Coronary artery (tissue), 2 donors: Measurements from ENCODE around the gene ZMAT2.
"Not testable (repeated sequence)": the region's sequence is repeated elsewhere in the genome, so short reads cannot be mapped to it uniquely, and the experiment has no call there.

Experiments used
- DNase-seq: peaks from one replicate; pipeline ENCODE4 v3.0.0-alpha.2; 2017; ENCODE audit warnings: low spot score
- H3K27ac ChIP-seq, 2 donors: fragments of 200-600 bp; sonication (generic); one replicate each; pipeline ENCODE4 v1.5.1; 2016 to 2019
- H3K4me3 ChIP-seq: fragments of 200-600 bp; sonication (generic); 2 replicates; pipeline ENCODE4 v1.5.1; 2016; ENCODE audit warnings: mild to moderate bottlenecking, moderate library complexity
- CTCF ChIP-seq: fragments of 200-600 bp; sonication (generic); IDR thresholded peaks from one replicate; pipeline ENCODE4 v1.5.1; 2019; ENCODE audit warnings: antibody characterized with exemption

Gene ZMAT2, protein sequence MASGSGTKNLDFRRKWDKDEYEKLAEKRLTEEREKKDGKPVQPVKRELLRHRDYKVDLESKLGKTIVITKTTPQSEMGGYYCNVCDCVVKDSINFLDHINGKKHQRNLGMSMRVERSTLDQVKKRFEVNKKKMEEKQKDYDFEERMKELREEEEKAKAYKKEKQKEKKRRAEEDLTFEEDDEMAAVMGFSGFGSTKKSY

DNA sequence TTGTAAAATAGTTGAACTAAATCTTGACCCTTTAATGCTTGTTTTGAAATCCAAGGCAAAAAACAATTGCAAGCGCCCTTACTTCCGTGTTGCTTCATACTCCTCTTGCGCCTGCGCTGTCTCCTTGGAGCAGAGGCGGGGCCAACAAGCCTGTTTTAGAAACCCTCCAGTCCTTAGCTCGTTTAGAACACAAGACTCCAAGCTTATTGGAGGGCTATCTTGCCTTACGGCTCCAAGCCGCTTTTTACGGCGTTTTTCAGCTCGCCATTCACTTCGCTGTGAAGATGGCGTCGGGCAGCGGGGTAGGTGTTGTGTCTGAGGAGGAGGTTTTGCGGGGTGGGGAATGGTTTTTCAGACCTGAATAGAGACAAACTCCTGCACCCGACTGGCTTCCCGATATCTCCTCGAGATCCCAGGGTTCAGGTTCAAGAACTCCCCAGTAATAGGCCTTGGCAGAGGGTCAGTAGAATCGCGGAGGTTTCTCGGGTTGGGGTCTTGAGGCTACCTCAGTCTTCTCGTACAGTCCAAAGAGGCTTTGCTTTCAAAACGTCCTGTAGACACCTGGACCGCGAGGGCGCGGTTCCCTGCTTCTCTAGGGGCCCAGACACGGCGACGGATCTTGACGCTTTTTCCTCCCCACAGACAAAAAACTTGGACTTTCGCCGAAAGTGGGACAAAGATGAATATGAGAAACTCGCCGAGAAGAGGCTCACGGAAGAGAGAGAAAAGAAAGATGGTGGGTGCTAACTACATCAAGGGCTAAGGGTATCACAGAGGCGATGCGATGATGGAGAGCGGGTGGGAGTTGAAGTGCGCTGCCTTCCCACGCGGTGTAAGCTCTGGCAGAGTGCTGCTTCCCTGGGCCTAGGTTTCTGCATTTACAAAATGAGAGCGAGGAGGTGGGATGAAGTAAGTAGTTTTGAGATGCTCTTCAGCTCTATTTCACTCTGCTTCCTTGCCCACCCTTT lies at the start of gene ZMAT2:
Gene ZMAT2 (plus strand): TSS at position 271 of the 968 bp plus-strand sequence. CDS start 14 bp downstream, at position 285.
- DNase-seq, result peak; percentile 93
- Histone ChIP-seq H3K27ac (peak within 1 kb of the TSS; percentile 52 to 76), H3K4me3 (peak within 1 kb of the TSS; percentile 91)
- TF ChIP-seq CTCF, result no peak

- DNase-seq, result no peak
- H3K4me3 ChIP-seq, result no peak overlapping the region
- TF ChIP-seq CTCF, result no peak
- no peak overlapping the region for H3K27ac ChIP-seq
These were observed 41.4 kb upstream of the ZMAT2 start for GRCh38 chr5:140658870-140659269.

DNA sequence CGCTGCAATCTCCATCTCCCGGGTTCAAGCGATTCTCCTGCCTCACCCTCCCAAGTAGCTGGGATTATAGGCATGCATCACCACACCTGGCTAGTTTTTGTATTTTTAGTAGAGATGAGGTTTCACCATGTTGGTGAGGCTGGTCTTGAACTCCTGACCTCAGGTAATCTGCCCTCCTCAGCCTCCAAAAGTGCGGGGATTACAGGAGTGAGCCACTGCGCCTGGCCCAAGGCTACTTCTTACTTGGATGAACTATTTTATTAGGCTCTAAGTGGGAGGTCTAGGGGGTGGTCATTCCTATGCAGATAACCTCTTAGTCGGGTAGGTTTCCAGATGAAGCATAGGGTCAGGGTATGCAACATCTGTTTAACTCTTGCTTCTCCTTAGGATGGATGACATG lies 39.9 kb upstream of the ZMAT2 start:
- not testable (repeated sequence) for H3K27ac ChIP-seq, H3K4me3 ChIP-seq, DNase-seq

DNA sequence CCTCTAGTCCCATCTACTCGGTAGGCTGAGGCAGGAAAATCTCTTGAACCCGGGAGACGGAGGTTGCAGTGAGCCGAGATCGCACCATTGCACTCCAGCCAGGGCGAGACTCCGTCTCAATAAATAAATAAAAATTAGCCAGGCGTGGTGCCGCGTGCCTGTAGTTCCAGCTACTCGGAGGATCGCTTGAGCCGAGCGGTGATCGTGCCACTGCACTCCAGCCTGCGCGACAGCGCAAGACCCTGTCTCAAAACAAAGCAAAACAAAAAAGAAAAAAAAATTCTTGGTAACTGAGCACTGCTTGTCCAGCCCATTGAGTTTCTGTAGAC lies 36.3 kb upstream of the ZMAT2 start:
- Histone ChIP-seq H3K4me3 (peak overlapping the region; percentile 92), H3K27ac (peak overlapping the region; percentile 94 to 97)
- no peak for TF ChIP-seq CTCF
- DNase-seq, result no peak

DNA sequence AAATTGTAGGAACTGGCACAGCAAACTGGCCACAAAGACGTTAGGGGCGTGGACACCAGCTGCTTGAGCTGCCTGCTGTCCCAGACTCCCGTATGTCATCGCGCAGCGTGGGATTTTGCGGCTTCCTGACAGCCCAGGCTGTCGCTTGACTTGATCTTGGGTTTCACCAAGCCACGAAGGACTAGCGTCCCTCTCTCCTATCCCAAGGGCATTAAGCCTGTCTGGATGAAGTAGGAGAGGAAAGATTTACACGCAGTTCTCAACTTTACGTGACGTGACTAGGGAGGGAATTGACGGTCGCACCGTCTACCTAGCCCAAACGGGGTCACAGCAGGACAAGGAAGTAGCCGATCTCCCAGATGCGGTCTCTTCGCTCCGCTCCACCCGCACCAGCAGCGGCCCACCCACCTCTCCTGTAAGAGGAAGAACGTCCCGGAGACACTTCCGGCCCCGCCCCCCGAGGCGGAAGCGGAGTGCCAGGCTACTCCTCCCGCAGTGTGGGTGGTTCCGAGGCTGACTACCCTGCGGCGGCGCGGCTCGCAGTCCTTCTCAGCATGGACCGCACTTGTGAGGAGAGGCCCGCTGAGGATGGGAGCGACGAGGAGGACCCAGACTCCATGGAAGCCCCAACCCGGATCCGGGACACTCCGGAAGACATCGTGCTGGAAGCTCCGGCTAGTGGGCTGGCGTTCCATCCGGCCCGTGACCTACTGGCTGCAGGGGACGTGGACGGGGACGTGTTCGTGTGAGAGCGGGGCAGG lies 35.7 kb upstream of the ZMAT2 start, which contains the start of gene WDR55:
Gene WDR55 (plus strand): TSS at position 546 of the 761 bp plus-strand sequence. CDS start 9 bp downstream, at position 555.
- peak; percentile 98 for DNase-seq
- H3K27ac ChIP-seq, result peak within 1 kb of the TSS; percentile 94 to 97
- peak within 1 kb of the TSS; percentile 92 for H3K4me3 ChIP-seq
- no peak for TF ChIP-seq CTCF

DNA sequence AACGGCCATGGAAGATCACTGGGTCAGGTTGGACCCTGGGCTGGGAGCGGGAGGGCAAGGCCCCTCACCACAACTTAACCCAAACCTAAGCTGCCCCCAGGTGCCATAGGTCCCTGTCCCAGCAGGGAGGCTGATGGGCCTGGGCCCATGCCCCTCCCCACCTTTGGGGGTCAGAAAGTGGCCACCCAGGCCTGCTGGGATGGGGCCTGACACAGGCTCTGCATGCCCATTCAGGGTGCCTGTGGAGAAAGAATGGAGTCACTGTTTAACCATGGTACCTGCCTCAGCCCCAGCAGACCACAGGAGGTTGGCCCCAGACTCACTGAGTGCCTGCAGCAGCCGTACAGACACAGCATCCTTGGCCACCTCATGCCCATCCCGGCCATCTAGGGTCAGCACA lies 29.2 kb upstream of the ZMAT2 start:
- not testable (repeated sequence) for H3K27ac ChIP-seq, DNase-seq, H3K4me3 ChIP-seq

- TF ChIP-seq CTCF, result no peak
- H3K27ac ChIP-seq, result no peak overlapping the region
- no peak for DNase-seq
- H3K4me3 ChIP-seq, result no peak overlapping the region
These were observed 28.6 kb upstream of the ZMAT2 start for GRCh38 chr5:140671472-140672125.
